ENCODE measurements around the gene STK24. TPM values are rescaled to one million over a fixed set of nuclear protein-coding genes. Genes with fewer than 3 reads are reported as not detected.
"Not testable (repeated sequence)": the region's sequence is repeated elsewhere in the genome, so short reads cannot be mapped to it uniquely, and the experiment has no call there.

Gene STK24
- total RNA-seq, 2 donors from 2014 or later, result 35.0 to 56.7 TPM

DNA sequence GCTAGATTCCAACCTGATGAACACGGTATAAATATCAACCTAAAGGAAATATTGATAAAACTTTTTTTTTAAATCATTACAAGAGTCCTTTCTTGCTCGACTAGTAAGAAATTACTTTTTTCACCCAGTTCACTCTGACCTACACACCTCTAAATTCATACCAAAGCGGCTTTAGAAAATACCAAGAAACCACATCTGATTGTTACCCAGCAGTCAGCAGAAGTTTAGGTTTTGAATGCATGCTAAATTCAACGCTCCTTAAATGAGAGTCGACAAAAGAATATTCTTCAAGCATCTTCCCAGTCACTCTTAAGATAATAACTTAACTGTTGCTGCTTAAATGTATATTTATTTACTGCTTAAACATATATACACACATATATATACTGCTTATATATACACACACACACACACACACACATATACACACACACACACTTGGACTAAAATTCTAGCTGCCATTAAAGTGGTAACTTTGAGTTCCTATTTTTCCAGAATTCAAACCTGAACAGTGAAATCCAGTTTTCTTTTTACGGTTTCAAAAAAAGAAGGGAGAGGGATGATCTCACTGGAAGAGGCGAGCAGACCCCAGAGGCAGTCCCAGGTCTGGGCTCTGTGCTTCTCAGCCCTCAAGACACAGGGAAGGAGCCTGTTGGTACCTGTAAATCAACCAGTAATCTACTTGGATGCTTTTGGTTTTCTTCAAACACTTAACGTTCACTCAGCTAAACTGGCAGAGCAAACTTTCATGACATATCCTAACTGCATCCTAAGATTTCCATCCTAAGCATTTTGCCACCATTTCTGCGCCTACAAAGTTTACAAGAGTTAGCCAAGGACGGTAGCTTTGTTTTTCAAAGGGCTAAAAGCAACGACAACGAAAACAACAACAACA is 1.7 kb downstream of the STK24 start:
- Histone ChIP-seq H3K4me3 (peak overlapping the region in 1 of 2 donors; percentile 95), H3K27me3 (no peaks in the 10 kb centered on the region), H3K4me1 (peaks cover 57% of the 10 kb centered on the region), H3K27ac (peak overlapping the region in 3 of 4 donors; percentile 89 to 94 (median 91)), H3K36me3 (replicated peaks in 1 of 2; ENCODE audit: insufficient read depth in 1 of 2, low read depth in 2 of 2) (no peaks in the 10 kb centered on the region), H3K9me3 (no peaks in the 10 kb centered on the region)
- intact Hi-C loops (cut with DNase I), result no loop called here
- DNase-seq, result no peak
- no peak for ATAC-seq
- WGBS, 2 donors, result 20 to 26% methylated on average over 12 of the region's 12 CpGs
- TF ChIP-seq, protein P1, sequence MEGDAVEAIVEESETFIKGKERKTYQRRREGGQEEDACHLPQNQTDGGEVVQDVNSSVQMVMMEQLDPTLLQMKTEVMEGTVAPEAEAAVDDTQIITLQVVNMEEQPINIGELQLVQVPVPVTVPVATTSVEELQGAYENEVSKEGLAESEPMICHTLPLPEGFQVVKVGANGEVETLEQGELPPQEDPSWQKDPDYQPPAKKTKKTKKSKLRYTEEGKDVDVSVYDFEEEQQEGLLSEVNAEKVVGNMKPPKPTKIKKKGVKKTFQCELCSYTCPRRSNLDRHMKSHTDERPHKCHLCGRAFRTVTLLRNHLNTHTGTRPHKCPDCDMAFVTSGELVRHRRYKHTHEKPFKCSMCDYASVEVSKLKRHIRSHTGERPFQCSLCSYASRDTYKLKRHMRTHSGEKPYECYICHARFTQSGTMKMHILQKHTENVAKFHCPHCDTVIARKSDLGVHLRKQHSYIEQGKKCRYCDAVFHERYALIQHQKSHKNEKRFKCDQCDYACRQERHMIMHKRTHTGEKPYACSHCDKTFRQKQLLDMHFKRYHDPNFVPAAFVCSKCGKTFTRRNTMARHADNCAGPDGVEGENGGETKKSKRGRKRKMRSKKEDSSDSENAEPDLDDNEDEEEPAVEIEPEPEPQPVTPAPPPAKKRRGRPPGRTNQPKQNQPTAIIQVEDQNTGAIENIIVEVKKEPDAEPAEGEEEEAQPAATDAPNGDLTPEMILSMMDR (IDR thresholded peaks at IDR 0.05), result no peak
- TF ChIP-seq POLR2A (IDR thresholded peaks at IDR 0.05), result no peak

DNA sequence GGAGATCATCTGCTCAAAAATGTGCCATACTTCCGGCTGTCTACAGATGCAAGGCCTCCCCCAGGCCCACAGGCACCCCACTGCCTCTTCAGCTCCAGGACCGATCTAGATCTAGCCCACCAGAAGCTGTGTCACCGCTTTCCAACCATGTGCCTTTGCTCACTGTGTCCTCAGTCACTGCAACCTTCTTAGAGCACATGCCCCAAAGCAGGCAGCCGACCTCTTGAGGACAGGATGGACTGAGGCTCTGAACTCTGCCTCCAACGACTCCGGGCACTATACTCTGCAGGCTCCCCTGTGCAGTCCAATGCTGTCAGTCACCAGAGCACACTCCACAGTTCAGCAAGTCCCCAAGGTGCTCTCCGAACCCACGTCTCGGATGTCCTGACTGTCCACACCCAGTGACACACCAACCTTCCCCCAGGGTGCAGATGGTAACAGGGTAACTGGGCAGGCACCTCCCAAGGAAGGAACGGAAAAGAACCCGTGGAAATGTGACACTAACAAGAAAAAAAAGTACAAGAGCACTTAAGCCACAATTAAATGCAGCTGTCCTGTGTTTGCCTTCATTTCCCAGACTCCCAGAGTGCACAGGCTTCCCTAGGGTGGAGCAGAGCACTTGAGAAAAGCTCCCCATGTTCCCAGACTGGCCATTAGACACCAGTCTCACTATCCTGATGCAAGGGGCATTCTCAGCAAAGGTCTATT is 4.8 kb downstream of the STK24 start:
- peaks cover 65% of the 10 kb centered on the region for H3K4me1 ChIP-seq
- DNase-seq, result no peak
- H3K36me3 ChIP-seq (replicated peaks in 1 of 2; ENCODE audit: insufficient read depth in 1 of 2, low read depth in 2 of 2), result no peaks in the 10 kb centered on the region
- ATAC-seq, result no peak
- peak overlapping the region in 2 of 4 donors; percentile 30 to 35 for H3K27ac ChIP-seq
- TF ChIP-seq POLR2A (IDR thresholded peaks at IDR 0.05), result no peak
- TF ChIP-seq, protein P1 (IDR thresholded peaks at IDR 0.05), result no peak
- no peaks in the 10 kb centered on the region for H3K27me3 ChIP-seq
- H3K9me3 ChIP-seq, result no peaks in the 10 kb centered on the region
- 64 to 71% methylated on average over 10 to 11 of the region's 11 CpGs for WGBS, 2 donors
- intact Hi-C loops (cut with DNase I), result no loop called here
- H3K4me3 ChIP-seq, result no peak overlapping the region

DNA sequence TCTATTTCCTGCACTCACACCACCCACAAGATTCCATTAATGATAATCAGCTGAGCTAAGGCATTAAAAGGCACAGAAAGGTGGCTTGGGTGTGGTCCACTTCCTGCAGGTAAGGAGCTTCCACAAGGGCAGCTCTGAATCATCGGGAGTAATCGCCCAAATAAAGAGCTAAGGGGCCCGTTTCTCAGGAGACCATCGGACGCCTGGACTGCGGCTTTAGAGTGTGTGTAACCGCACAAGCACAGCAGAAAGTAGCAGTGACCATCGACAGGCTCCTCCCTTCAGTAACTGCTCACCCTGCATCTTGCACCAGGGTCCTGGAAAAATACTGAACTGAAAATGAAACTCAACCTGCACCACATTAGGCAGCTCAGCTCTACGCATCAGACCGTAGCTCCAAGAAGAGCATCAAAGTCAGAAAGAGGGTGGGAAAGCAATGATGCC is 6.0 kb downstream of the STK24 start:
- no peak for TF ChIP-seq POLR2A (IDR thresholded peaks at IDR 0.05)
- TF ChIP-seq, protein P1 (IDR thresholded peaks at IDR 0.05), result no peak
- Histone ChIP-seq H3K27ac (peak overlapping the region in 3 of 4 donors; percentile 7 to 35 (median 30)), H3K4me3 (no peak overlapping the region), H3K4me1 (peaks cover 76% of the 10 kb centered on the region), H3K9me3 (no peaks in the 10 kb centered on the region), H3K27me3 (no peaks in the 10 kb centered on the region), H3K36me3 (replicated peaks in 1 of 2; ENCODE audit: insufficient read depth in 1 of 2, low read depth in 2 of 2) (no peaks in the 10 kb centered on the region)
- DNase-seq, result peak in 2 of 4 donors; percentile 10 to 34
- ATAC-seq, result no peak
- 38 to 63% methylated on average over 10 of the region's 10 CpGs for WGBS, 2 donors
- intact Hi-C loops (cut with DNase I), result no loop called here

DNA sequence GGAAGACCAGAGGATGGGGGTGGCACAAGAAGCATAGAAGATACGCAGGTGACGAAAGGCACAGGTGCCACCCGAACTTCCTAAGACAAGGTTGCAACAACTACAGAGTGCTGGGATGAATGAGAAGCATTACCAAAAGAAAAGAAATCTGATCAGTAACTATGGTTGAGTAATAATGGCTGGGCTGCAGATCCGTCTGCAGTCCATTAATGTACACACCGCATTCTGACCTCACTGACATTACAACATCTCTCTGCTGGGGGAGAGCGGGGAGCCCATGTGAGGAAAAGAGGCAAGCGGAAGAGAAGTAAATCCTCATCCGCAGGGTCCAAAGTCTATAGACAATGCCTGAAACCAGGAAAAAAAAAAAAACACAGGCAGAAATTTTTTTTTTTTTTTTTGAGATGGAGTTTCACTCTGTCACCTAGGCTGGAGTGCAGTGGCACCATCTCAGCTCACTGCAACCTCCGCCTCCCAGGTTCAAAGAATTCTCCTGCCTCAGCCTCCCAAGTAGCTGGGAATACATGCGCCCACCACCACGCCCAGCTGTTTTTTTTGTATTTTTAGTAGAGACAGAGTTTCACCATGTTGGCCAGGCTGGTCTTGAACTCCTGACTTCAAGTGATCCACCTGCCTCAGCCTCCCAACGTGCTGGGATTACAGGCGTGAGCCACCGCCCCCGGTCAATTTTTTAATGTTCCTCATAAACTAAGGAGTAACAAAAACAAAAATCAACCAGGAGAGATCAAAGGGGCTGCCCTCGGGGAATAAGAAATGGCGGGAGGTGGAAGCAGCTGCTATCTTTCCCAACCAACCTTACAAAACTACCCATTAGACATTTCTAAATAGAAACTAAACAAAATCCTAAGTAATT is 7.2 kb downstream of the STK24 start:
- H3K4me1 ChIP-seq, result peaks cover 77% of the 10 kb centered on the region
- not testable (repeated sequence) for H3K36me3 ChIP-seq (replicated peaks in 1 of 2; ENCODE audit: insufficient read depth in 1 of 2, low read depth in 2 of 2); ATAC-seq; H3K9me3 ChIP-seq; H3K27me3 ChIP-seq; H3K4me3 ChIP-seq
- H3K27ac ChIP-seq, result peak overlapping the region in 2 of 4 donors; percentile 12 to 35
- 74 to 81% methylated on average over 17 of the region's 17 CpGs for WGBS, 2 donors
- intact Hi-C loops (cut with DNase I), result loop anchor here (10.0 kb wide), 1 partner anchor 75 kb away; no protein-coding TSS in a partner anchor
- DNase-seq, result peak in 1 of 4 donors; percentile 55
